Measurements from ENCODE around the gene CTSG.
"Not testable (repeated sequence)": the region's sequence is repeated elsewhere in the genome, so short reads cannot be mapped to it uniquely, and the experiment has no call there.

CTSG gene

DNA sequence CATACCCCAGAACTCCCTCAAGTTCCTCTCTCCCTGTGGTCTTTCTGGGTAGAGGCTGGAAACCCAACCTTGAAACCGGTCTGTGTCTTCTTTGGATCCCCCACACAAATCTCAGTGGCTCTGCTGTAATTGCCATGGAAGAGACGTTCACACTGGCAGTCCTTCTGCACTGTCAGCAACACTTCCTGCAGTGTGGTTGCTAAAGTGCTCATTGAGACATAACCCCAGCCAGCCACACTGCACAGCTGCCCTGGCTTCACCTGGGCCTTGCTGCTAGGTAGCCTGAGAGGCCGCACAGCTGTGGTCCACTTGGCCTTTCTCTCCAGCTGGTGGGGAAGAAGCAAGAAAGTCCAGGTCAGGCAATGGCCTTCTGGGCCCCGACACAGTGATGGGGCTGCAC is 31.0 kb upstream of the CTSG start:
- TF ChIP-seq CTCF (IDR thresholded peaks at IDR 0.05; ENCODE audit: control insufficient read depth, extremely low read depth, insufficient read depth), result no peak
- no peak overlapping the region for H3K4me3 ChIP-seq (ENCODE audit: low read depth, low read length)
- no peak for DNase-seq (ENCODE audit: low read depth)

GRCh38 chr14:24606297-24606696 is 30.2 kb upstream of the CTSG start:
- no peak overlapping the region for H3K4me3 ChIP-seq (ENCODE audit: low read depth, low read length)
- no peak for TF ChIP-seq CTCF (IDR thresholded peaks at IDR 0.05; ENCODE audit: control insufficient read depth, extremely low read depth, insufficient read depth)
- DNase-seq (ENCODE audit: low read depth), result no peak

- TF ChIP-seq CTCF (IDR thresholded peaks at IDR 0.05; ENCODE audit: control insufficient read depth, extremely low read depth, insufficient read depth), result peak; percentile 78
- DNase-seq (ENCODE audit: low read depth), result no peak
- no peak overlapping the region for H3K4me3 ChIP-seq (ENCODE audit: low read depth, low read length)
Observed at GRCh38 chr14:24605435-24606190, 29.6 kb upstream of the CTSG start.

GRCh38 chr14:24597403-24597802 is 21.4 kb upstream of the CTSG start:
- no peak for DNase-seq (ENCODE audit: low read depth)
- no peak overlapping the region for H3K4me3 ChIP-seq (ENCODE audit: low read depth, low read length)
- no peak for TF ChIP-seq CTCF (IDR thresholded peaks at IDR 0.05; ENCODE audit: control insufficient read depth, extremely low read depth, insufficient read depth)

DNA sequence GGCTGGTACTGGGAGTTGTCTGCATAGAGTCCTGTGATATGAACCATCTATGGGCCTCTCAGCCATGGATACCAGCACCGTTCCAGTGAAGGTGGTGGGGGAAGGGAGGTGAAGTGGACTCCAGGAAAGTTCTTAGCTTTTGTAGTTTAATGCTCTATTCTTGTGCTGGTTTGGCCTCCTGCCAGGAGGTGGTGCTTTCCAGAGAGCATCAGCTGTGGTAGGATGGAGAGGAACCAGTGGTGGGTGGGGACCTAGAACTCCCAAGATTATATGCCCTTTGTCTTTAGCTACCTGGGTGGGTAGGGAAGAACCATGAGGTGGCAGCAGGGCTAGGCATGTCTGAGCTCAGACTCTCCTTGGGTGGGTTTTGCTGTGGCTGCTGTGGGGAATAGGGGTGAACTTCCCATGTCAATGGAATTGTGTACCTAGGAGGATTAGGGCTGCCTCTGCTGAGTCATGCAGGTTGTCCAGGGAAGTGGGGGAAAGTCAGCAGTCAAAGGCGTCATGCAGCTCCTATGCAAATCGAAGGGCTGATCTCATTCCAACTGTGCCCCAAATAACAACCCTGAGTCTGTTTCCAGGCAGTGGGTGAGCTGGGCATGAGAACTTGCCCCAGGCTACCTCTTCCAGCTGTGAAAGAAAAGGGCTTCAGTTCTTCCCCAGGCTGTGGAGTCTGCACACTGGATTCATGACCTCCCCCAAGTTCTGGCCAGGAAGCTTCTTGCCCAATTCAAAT is 19.2 kb upstream of the CTSG start:
- no peak for DNase-seq (ENCODE audit: low read depth)
- H3K4me3 ChIP-seq (ENCODE audit: low read depth, low read length), result no peak overlapping the region

DNA sequence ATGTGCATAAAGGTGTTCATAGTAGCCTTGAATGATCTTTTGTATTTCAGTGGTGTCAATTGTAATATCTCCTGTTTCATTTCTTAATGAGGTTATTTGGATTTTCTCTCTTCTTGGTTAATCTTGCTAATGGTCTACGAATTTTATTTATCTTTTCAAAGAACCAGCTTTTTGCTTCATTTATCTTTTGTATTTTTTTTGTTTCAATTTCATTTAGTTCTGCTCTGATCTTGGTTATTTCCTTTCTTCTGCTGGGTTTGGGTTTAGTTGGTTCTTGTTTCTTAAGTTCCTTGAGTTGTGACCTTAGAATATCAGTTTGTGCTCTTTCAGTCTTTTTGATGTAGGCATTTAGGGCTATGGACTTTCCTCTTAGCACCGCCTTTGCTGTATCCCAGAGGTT is 15.0 kb upstream of the CTSG start:
- not testable (repeated sequence) for DNase-seq (ENCODE audit: low read depth); H3K4me3 ChIP-seq (ENCODE audit: low read depth, low read length)

More for the DNA sequence above, 19.2 kb upstream of the CTSG start:
- TF ChIP-seq CTCF (IDR thresholded peaks at IDR 0.05; ENCODE audit: control insufficient read depth, extremely low read depth, insufficient read depth), result no peak

GRCh38 chr14:24584402-24584801 is 8.4 kb upstream of the CTSG start:
- DNase-seq (ENCODE audit: low read depth); H3K4me3 ChIP-seq (ENCODE audit: low read depth, low read length): not testable (repeated sequence)

GRCh38 chr14:24578558-24578957 is 2.5 kb upstream of the CTSG start:
- H3K4me3 ChIP-seq (ENCODE audit: low read depth, low read length), result no peak overlapping the region
- no peak for DNase-seq (ENCODE audit: low read depth)
- TF ChIP-seq CTCF (IDR thresholded peaks at IDR 0.05; ENCODE audit: control insufficient read depth, extremely low read depth, insufficient read depth), result no peak
